Stimulated activated CD4-positive, alpha-beta T cell treated with anti-CD3 and anti-CD28 coated beads, Interleukin-15, amount 100 ng/mL, for 24 hours (primary cell): ENCODE data around the gene LRP1-AS.

Source experiments
- DNase-seq: peaks from one replicate; pipeline ENCODE4 v3.0.0-alpha.2; 2020

LRP1-AS gene

DNA sequence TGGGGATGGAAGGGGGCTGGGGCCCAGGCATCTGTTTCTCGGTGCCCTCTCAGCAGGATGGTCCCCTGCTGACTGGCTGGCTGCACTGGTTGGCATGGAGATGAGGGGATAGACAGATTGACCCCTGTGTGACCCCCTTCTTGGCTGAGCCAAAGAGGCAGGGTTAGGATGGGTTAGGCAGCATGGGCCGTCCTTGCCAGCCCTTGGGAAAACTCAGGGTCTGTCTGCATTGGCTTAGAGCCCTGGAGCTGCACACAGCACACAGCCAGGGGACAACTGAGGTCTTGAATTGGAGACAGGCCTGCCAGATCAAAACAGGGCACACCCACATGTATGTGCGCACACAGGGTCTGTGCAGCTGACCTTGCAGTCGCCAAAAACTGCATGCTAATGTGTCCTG is 11.2 kb upstream of the LRP1-AS start:
- no peak for DNase-seq

DNA sequence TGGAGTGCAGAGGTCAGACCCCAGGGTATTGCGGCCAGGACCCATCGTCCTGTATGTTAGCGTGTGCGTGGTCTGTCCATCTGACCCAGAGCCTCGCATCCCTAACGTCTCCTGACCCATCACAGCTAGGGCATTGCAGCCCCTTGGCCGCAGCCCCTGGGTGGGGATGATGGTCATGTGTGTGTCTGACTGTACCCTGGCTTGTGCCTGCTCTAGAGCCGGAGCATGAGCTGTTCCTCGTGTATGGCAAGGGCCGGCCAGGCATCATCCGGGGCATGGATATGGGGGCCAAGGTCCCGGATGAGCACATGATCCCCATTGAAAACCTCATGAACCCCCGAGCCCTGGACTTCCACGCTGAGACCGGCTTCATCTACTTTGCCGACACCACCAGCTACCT is 10.8 kb upstream of the LRP1-AS start:
- no peak for DNase-seq

DNA sequence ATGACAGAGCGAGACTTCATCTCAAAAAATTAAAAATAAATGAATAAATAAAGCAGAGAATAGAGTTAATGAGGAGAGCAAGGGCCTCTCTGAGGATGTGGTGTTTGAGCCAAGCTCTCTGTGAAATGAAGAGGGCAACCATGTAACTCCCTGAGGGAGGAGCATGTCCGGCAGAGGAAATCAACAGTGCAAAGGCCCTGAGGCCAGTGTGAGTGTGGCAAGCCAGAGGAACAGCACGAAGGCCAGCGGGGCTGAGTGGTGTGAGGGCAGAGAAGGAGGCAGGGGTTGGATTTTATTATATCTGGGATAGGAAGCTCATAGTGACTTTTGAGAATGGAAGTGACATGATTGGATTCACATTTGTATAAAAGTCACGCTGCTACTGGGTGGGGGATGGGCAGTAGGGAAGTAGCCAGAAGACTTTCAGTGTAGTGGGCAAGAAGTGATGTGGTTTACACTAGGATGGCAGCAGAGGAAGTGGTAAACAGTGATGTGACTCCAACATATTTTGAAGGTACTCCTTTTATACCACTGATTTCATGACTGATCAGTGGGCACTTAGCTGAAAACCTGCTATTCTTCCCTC is 10.3 kb upstream of the LRP1-AS start:
- DNase-seq, result no peak

DNA sequence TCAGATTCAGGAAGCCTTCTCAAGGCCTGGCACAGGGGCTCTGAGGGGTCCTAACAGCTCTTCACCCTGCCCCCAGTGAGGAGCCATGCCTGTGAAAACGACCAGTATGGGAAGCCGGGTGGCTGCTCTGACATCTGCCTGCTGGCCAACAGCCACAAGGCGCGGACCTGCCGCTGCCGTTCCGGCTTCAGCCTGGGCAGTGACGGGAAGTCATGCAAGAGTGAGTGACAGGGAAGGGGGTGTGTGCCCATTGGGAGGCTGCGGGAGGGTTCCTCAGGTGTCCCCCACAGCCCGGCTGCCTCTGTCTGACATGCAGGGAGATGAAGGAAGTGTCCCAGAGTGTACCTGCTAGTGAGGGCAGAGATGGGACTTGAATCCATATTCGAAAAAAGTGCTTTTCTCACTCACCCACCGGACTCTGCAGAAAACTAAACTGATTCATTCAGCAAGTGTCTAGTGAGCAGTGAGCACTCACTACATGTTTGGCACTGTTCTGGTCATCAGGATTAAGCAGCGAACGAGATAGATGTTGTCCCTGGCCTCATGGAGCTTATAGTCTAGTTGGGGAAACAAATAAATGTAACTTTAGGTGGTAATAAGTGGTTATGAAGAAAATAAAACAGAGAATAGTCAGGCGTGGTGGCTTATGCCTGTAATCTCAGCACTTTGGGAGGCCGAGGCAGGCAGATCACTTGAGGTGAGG is 9.4 kb upstream of the LRP1-AS start:
- no peak for DNase-seq

DNA sequence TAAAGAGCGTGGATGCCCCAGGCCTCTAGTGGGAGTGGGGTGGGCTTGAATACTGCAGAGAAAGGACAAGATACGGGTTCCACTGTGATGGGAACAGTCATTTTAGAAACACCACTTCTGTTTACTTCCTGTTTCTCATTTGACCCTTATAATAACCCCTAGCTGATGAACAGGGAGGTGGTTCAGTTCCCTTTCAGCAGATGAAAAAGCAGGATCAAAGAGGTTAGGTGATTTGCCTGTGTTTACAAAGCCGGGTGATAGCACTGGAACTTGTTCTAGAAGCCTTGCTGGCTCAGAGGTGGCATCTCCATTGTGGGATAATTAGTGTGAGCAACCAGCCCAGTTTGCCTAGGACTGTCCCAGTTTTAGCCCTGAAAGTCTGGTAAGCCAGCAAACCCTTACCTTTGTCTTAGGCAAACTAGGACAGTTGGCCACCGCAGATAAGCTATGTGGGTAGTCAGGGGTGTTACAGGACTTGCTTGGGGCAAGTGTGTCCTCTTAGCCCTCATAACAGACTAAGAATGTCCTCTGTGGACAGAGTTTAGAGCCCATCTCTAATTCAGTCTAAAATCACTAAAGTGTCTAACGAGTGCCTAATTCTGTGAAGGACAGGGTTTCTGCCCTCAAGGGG is 7.5 kb upstream of the LRP1-AS start:
- no peak for DNase-seq

DNA sequence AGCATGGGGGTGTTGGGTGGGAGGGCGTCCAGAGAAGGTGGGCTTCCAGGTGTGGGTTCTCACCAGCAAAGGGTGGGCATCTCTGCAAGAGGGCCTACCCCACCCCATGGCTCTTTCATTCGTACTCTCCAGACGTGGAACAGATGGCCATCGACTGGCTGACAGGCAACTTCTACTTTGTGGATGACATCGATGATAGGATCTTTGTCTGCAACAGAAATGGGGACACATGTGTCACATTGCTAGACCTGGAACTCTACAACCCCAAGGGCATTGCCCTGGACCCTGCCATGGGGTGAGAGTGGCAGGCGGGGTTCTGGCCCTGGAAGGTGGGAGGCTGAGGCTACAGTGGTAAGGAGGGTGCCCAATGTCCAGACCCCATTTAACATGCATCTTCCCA is 6.7 kb upstream of the LRP1-AS start:
- no peak for DNase-seq

DNA sequence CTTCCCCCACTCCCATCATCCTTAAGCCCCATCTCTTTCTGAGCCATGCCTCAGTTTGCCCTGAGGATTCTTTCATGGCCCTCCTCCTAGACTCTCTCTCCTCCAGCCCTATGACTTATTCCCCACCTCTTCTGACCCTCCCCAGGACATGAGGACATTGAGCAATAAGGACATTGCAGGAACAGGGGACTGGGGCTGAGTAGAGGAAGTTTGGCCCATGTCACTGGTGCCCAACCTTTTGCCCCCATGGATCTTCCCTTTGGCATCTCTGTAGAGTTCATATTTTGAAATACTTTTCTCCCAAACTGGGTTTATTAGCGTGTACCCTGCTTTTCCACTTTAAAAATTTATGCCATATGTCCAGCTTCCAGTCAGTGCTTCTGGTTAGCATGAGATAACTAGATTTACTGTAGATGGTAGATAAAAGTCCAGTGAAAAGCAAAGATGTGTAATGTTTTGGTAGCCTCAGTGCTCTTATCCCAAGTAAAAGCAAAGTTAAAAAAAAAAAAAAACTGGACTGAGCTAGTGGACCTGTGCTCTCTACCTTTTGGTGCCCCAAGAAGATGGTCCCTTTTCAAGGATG is 6.1 kb upstream of the LRP1-AS start:
- DNase-seq, result no peak

DNA sequence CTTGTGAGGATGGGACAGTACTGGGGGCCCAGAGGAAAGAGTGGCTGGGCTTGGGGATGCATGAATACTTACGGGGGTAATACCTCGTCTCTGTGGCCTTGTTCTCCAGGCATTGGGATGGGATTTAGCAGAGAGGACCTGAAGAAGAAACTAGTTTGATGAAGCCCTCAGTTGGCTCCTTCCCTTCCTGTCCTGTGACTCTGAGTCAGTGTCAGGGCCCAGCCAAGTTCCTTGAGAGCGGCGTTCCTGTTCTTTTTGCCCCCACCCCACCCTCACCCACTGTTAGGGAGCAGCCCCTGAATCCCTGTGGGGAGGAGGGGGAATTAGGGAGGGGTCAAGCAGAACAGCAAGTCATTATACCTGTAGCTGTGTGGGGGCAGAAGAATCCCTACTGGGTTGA is 5.2 kb upstream of the LRP1-AS start:
- no peak for DNase-seq

DNA sequence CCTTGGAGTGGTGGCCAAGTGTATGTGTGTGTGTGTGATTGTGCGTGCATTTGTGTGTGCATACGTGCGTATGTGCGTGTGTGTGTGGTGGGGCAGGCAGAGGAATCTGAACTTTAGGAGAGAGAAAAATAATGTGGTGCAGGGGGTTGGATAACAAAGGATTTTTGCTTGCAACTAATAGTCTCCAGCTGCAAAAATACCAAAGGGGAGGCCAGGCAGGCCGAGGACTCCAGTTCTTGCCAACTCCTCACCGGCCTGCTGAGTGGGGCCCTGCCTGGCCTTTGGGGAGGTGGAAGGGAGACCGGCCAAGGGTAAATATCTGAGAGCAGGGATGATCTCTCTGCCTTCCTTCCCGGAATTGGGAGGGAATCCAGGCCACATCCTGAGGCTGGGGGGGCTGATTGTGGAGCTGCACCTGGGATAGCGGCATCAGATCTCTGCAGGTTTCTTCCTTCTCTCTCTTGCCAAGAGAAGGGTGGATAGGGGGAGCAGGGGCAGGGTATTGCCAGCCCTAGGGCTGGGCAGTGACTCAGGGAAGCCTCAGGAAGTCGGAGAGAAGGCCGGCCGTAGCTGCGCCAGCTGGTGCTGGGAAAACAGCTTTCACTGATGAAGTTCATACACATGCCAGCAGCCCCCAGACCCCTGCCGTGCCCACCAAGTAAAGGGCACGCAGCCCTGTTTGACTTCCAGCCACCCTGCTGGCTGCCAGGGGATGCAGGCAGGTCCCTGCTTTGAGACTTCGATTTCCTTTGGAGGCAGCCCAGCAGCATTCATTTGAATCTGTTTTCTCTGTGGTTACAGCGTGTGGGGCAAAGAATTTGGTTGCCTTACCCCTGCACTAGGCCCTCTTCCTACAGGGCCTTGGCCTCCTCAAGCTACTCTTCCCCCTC is 4.6 kb upstream of the LRP1-AS start:
- DNase-seq, result no peak

DNA sequence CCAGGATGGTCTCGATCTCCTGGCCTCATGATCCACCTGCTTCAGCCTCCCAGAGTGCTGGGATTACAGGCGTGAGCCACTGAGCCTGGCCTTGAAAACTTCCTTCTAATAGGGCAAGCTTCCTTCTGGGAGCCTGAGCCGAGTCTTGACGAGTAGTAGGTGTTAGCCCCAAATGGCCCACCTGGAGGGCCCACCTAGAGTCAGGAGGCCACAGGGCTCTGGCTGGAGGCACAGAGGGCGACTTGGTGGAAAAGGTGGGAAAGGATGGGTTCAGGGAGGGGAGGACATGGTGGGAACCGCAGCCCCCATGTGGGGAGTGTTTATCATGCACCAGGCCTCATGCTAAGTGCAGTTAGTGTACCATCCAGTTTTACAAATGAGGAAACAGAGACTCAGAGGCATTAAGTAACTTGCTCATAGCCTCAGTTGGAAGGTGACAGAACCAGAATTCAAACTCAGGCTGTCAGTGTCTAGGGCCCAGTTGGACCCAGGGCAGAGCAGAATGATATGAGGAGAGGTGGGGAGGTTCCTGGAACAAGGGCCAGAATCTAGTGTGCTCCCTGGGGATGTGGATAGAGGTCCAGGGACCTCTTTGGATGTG is 3.1 kb upstream of the LRP1-AS start:
- no peak for DNase-seq

DNA sequence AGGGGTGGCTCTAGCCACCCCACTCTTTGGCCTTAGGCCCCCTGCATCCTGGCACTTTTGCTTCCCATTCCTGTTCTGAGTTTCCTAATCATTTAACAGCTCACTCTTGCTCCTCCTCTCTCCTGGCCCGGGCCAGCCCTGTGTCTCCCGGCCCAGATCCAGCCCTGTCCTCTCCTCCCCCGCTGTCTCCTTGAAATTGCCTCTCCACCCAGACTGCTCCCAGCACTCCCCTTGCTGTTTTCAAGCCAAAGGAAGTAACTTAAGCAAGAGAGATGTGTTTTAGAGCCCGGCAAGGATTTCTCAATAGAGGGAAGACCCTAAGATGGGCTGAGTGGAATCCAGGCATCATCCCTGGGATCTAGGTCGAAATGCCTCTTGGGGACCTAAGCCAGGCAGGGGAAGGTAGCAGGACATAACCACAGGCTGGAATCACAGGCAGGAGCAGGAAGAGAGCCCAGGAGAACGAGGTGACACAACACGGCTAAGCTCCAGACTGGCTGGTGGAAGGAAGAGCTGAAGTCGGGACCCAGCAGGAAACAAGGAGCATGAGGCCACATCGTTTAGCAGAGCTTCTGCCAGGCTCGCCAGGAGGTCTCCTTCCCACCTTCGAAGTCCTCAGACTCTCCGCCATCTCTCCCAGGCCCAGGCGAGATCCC is 2.0 kb upstream of the LRP1-AS start:
- DNase-seq, result no peak

DNA sequence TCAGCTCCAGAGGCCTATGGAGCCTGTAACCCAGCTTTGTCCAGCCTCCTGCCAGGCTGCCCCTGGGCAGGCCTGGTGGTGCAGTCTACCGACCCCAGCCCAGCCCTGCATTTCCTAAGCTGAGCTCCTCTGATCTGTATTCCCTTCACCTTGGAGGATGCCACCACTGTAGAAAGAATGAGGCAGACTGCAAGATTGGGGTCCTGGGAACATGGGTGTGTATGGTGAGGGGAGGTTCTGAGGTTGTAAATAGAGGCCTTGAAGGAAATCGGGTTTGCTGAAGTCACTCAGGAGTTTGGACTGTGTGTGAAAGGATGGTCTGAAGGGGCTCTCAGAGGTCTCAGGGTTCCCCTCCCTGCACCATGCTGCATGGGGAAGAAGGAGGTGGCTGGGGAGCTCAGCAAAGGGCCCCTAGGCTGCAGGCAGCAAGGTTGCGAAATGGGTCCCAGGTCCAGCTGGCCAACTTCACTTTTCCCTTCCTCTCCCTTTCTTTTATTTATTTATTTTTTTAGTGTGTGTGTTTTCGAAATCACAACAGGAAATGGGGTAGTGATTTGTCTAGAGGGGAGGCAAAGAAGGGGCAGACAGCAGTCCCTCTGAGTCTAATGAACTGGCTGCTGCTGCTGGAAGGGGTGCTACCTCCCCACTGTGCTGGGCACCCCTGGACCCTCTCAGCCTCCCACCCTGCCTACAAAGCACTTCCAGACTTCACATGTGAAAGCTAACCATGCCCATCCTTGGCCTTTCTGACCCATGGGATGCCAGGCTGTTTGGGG is 1.2 kb upstream of the LRP1-AS start:
- DNase-seq, result no peak

DNA sequence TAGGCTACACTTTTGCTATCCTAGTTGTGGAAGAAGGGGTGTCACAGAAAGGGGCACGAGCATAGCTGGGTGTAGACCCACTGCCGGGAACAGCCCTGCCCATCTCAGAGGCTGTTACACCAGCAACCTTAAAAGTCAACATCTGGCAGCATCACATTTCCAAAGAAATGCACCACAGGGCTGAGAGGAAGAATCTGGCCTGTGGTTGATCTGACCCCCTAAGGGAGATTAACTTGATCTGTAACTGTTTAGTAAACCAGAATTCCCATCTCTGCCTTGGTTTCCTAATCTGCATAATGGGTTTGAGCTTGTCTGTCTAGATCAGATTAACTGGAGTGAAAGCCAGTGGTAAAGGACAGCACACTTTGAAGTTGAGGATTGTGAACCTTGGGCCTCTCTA is 1.3 kb downstream of the LRP1-AS start:
- no peak for DNase-seq

DNA sequence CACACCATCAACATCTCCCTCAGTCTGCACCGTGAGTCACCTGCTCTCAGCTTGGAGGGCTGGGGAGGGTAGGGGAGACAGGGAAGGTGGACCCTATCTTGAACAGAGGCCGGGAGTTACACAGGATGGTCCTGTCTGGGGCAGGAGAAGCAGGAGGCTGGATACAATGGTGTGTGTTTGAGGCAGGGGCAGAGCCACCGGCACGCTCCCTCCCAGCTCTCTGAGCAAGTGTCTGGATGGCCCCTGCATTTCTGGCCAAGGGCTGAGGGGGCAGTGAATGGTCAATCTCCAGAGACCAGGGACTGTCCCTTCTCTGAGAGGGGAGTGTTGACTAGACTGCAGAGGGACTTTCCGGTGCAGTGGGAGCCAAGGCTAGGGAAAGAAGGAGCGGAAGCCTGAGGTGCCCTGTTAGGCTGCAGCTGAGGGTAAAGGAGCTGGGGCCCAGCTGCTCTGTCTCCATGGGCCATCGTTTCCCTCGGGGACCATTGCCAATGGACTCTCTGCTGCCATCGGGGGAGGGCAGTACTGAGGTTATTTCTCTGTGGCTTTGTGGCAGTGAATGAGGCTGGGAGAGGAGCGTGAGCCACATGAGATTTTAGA is 1.9 kb downstream of the LRP1-AS start:
- no peak for DNase-seq

DNA sequence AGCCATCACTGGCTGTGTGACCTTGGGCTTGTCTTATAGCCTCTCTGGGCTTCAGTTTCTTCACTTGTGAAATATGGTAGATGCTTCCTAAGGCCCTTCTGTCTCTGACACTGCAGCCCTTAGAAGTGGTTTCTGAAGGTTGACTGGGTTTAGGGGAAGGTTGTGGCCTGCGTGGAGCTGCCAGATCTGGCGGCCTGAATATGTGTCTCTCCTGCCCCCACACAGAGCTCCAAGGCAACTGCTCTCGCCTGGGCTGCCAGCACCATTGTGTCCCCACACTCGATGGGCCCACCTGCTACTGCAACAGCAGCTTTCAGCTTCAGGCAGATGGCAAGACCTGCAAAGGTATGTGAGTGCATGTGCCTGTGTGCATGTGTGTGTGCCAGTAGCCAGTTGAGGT is 4.0 kb downstream of the LRP1-AS start:
- no peak for DNase-seq

DNA sequence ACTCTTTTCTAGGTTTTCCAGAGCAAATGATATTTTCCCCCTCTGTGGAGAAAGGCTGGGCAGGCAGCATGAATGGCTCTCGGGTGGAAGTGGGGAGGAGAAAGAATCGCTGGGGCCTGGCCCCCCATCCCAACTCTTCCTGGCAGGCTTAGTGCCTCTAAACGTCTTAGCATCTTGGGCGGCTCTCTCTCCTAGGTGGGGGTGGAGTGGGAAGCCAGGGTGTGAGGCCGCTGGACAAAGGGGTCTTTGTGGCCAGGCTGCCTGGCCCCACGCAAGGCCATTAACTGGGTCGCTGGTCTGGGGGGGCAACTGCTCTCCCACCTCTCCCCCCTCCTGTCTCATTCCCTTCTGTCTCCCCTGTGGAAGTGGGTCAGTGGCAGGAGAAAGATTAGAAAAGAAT is 4.7 kb downstream of the LRP1-AS start:
- no peak for DNase-seq

DNA sequence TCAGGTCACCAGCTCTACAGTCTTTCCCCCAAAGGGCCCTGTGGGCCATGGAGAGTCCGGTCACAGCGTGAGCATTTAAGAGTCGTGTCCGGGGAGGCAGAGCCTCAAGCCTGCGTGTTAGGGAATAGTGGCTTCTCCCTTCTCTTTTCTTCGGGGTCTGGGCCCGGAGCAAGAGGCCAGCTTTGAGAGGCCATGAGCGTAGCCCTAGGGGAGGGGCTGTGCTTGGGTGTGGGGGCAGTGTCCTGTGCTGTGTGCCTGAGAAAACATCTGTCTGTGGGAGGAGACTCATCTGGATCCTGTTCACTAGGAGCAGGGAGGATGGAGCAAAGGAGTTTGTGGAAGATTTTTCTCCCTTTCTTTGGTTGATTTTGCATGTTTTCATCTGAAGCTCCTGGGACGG is 5.3 kb downstream of the LRP1-AS start:
- DNase-seq, result no peak

DNA sequence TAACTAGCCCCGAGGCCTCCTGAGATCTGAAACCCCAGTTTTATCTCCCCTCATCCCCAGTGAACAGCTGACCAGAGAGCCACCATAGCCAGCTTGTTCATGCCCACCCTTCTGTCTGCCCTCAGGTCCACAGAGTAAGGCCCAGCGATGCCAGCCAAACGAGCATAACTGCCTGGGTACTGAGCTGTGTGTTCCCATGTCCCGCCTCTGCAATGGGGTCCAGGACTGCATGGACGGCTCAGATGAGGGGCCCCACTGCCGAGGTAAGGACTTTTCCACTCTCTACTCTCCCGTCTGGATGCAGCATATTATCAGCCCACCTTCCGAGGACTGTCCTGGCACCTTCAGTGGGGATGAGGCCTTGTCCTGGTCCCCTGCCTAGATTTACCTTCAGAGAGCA is 6.2 kb downstream of the LRP1-AS start:
- DNase-seq, result no peak

DNA sequence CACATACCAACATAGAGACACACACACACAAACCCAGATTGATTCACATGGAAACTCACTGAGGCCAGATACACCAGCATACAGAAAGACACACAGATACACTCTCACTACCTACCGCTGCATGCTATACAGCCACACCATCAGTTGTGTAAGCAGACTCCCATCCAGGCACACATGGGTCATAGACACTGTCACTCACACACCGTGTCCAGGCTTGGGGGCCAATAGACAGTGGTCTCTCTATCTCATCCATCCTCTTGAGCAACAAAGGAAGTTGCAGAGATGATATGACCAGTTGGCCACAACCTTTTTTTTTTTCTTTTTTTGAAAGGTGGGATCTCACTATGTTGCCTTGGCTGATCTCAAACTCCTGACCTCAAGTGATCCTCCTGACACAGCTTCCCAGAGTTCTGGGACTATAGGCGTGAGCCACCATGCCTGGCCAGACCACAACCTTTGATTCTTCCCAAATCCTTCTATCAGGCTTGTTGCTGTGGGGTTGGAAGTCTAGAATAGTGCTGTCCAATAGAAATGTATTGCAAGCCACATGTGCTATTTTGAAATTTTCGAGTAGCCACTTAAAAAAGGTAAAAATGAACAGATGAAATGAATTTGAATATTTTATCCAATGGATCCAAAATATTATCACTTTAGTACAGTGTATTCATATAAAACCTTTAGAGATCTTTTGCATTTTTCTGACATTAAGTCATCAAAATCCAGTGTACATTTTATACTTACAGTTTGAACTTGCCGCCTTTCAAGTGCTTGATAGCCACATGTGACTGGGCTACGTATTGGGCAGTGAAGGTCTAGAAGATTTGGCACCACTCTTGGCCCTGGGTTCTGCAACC is 7.4 kb downstream of the LRP1-AS start:
- no peak for DNase-seq
